A549 (cell line): ENCODE data around the gene USP51. TPM values are rescaled to one million over a fixed set of nuclear protein-coding genes. Genes with fewer than 3 reads are reported as not detected.
"Not testable (repeated sequence)": the region's sequence is repeated elsewhere in the genome, so short reads cannot be mapped to it uniquely, and the experiment has no call there.

ENCODE experiments used
- ATAC-seq, 2 experiments: fragments of 200-7000 bp in 1 of 2; fragments of >200 bp in 1 of 2; cut with Nextera tagmentation in 1 of 2; cut with Tn5 transposase in 1 of 2; 3 replicates each; pipeline versions ENCODE4 v1.8.0 to v1.9.1; 2018 to 2020; ENCODE audit warnings: mild to moderate bottlenecking in 1 of 2, moderate library complexity in 1 of 2
- CTCF ChIA-PET: fragments of 300-600 bp; sonication (Branson Sonifier 250); formaldehyde crosslinking; extraction: SDS; loops from one replicate; lab custom pipeline; 2021; ENCODE audit warnings: antibody characterized with exemption, inconsistent platforms; lab: Yijun Ruan, JAX
- POLR2A ChIA-PET: fragments of 350-600 bp; formaldehyde crosslinking; extraction: SDS; loops from one replicate; lab custom pipeline; 2021; ENCODE audit warnings: antibody characterized with exemption, inconsistent platforms; lab: Yijun Ruan, JAX
- DNase-seq, 2 experiments: peaks; one replicate each; pipeline versions ENCODE4 v3.0.0 to v3.0.0-alpha.2; 2011 to 2016; ENCODE audit warnings: low read depth in 1 of 2, low spot score in 1 of 2
- FAIRE-seq: peaks from 2 replicates; lab custom pipeline; 2011; peaks lifted over from hg19 to GRCh38; lab: Jason Lieb, UNC
- H3K27ac ChIP-seq, 2 experiments: fragments of >200 bp; sonication (Bioruptor Twin); formaldehyde crosslinking; 3 replicates each; pipeline ENCODE4 v1.5.1; 2016 to 2017
- H3K4me1 ChIP-seq: fragments of >200 bp; sonication (Bioruptor Twin); formaldehyde crosslinking; 3 replicates; pipeline ENCODE4 v1.6.1; 2016
- H3K4me2 ChIP-seq: fragments of >200 bp; sonication (Bioruptor Twin); formaldehyde crosslinking; 3 replicates; pipeline ENCODE4 v1.6.1; 2016
- H3K4me3 ChIP-seq: fragments of >200 bp; sonication (Bioruptor Twin); formaldehyde crosslinking; 3 replicates; pipeline ENCODE4 v1.5.1; 2016
- H3K9me3 ChIP-seq: fragments of >200 bp; sonication (Bioruptor Twin); formaldehyde crosslinking; 3 replicates; pipeline ENCODE4 v1.6.1; 2016
- JUNB ChIP-seq: fragments of >200 bp; sonication (Bioruptor Twin); formaldehyde crosslinking; IDR thresholded peaks from 2 replicates; pipeline ENCODE4 v1.6.1; 2016
- MAFK ChIP-seq: fragments of 450-650 bp; IDR thresholded peaks from 2 replicates; pipeline ENCODE4 v1.6.1; 2014; ENCODE audit not compliant: partially characterized antibody
- NFE2L2 ChIP-seq: fragments of 150-350 bp; conservative IDR thresholded peaks from 2 replicates; pipeline ENCODE4 v1.6.1; 2014; ENCODE audit warnings: low read length
- RCOR1 ChIP-seq: fragments of 150-350 bp; IDR thresholded peaks from 2 replicates; pipeline ENCODE4 v1.6.1; 2014; ENCODE audit warnings: antibody characterized with exemption, low read length, low read depth
- RNF2 ChIP-seq: fragments of 200-600 bp; sonication (generic); IDR thresholded peaks from 2 replicates; pipeline ENCODE4 v1.6.1; 2016; ENCODE audit warnings: low read depth, mild to moderate bottlenecking, antibody characterized with exemption, moderate library complexity, borderline replicate concordance
- WGBS: methylation state at CpG from one replicate; pipeline ENCODE4 v1.1.6; 2017; ENCODE audit errors: missing lambda C conversion rate; 5-methylcytosine and 5-hydroxymethylcytosine counted together
- polyA plus RNA-seq, 4 experiments: library from polyadenylated mRNA; depleted of rRNA in 3 of 4; stranded (reverse); fragments of >200 nt; fragmentation: RNase III in 1 of 4; extraction: RNeasy Plus Mini Kit Qiagen cat#74134 plus additional on column Dnase treatment in 1 of 4; gene quantifications; 2 replicates in 3 of 4; 3 replicates in 1 of 4; pipeline ENCODE4 v1.2.3, GENCODE V29; 2011 to 2017
- TF ChIP-seq, protein P1 (sequence below): IDR thresholded peaks from 2 replicates; pipeline ENCODE4 v1.6.1; 2012; ENCODE audit warnings: low read depth, borderline replicate concordance

The USP51 gene
- polyA plus RNA-seq, 2 of the 4 experiments (the other 2 are of a cell fraction): 0.68 to 0.72 TPM

DNA sequence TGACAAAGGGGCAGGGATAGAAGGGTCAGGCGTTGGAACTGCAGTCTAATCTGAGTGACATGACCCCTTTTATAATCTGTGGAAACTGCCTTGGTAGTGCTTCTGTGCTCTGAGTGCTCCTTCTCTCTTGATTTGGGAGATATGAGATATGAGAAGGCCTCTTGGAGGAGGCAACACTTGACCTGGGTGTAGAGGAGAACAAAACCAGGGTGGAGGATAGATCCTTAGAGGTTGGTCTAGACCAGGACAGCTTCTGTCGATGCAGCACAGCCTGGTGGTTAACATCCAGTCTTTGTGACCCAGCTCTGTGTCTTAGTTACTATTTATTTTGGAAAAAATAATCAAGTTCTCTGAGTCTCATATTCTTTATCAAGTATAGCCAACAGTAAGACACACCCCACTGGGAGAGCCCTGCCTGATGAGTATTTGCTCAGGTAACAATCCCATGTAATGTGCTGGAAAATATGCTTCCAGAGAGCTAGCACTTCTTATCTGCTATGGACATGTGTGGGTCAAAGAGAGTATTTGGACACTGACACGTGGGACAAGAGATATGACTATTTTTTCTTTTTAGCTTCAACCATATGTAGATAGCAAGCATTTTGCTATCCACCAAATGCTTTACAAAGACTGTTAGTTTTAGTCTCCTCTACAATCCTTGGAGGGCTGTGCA is 9.1 kb downstream of the USP51 start:
- H3K27ac ChIP-seq: no peak overlapping the region
- FAIRE-seq: no peak
- no peaks in the 10 kb centered on the region for H3K4me1 ChIP-seq
- TF ChIP-seq RNF2 (no peak), JUNB (no peak), RCOR1 (no peak), NFE2L2 (no peak), MAFK (no peak)
- TF ChIP-seq, protein P1, sequence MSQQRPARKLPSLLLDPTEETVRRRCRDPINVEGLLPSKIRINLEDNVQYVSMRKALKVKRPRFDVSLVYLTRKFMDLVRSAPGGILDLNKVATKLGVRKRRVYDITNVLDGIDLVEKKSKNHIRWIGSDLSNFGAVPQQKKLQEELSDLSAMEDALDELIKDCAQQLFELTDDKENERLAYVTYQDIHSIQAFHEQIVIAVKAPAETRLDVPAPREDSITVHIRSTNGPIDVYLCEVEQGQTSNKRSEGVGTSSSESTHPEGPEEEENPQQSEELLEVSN: no peak
- TF ChIP-seq, all 56 proteins: peak for 0
- H3K4me2 ChIP-seq: no peak overlapping the region
- no peak overlapping the region for H3K4me3 ChIP-seq
- ChIA-PET CTCF (no interaction called here), POLR2A (no interaction called here)
- WGBS: 15% methylated on average over 3 of the region's 3 CpGs
- no peak for DNase-seq
- H3K9me3 ChIP-seq: no peaks in the 10 kb centered on the region
- no peak for ATAC-seq

DNA sequence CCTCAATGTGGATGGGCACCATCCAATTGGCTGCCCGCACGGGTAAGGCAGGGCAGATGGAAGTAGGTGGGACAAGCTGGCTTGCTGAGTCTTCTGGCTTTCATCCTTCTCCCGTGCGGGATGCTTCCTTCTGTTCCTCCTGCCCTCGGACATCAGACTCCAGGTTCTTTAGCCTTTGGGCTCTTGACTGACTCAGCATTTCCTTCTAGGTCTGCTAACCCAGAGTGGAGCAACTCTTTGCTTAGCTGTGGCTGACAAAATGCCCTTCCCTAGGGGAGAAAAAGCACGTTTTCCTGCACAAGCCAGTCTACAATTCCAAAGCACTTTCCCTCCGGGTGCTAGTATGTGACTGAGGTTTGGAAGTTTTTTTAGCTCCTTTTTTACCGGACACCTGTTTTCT is 9.7 kb downstream of the USP51 start:
- H3K9me3 ChIP-seq, H3K4me2 ChIP-seq, DNase-seq, POLR2A ChIA-PET, FAIRE-seq, CTCF ChIA-PET, H3K4me3 ChIP-seq, ATAC-seq, H3K27ac ChIP-seq, H3K4me1 ChIP-seq: not testable (repeated sequence)
- WGBS: 62% methylated on average over 6 of the region's 8 CpGs

DNA sequence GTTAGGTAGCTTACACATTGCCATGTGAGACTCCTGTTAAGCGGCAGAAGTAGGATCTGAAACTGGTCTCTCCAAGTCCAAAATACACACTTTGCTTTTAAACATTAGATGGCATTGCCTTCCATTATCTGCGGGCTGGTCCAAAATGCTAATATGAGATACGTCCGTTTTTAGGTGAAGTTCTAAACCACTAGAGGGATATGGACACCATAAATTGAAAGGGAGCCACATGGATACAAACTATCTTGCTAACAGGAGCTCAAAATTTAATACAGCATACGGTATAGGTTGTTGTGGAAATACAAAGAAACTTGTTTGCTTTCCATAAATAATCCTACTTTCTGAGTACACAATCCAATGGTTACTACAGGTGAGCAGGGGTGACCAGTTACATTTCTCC is 23.9 kb downstream of the USP51 start:
- no CpG with 5 or more reads among the region's 5 CpGs for WGBS
- CTCF ChIA-PET, H3K4me1 ChIP-seq, H3K4me3 ChIP-seq, POLR2A ChIA-PET, H3K27ac ChIP-seq, H3K9me3 ChIP-seq, DNase-seq, H3K4me2 ChIP-seq: not testable (repeated sequence)
- FAIRE-seq (peak; percentile 99), ATAC-seq (peak in 1 of 2 experiments; percentile 47; a peak in 1 of 6 replicates)

DNA sequence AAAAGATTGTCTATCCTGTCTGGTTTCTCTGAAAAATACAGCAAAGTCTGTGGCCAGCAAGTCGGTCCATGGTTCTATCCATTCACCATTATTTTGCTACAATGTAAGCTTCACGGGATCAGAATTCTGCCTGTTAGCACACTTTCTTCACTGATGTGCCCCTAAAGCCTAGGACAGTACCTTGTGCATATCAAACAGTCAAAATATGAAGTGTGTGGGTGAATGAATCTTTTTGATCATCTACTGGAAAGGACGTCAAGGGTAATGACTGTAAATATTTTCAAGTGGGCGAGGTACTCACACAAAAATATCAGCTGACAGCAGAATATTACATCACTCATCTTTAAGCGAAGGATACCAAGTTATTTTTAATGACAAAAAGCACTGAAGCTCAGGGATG is 24.5 kb downstream of the USP51 start:
- FAIRE-seq: peak; percentile 79
- WGBS: no CpG with 5 or more reads among the region's 5 CpGs
- ATAC-seq, H3K4me3 ChIP-seq, H3K4me2 ChIP-seq, CTCF ChIA-PET, POLR2A ChIA-PET, H3K27ac ChIP-seq, H3K4me1 ChIP-seq, H3K9me3 ChIP-seq, DNase-seq: not testable (repeated sequence)

DNA sequence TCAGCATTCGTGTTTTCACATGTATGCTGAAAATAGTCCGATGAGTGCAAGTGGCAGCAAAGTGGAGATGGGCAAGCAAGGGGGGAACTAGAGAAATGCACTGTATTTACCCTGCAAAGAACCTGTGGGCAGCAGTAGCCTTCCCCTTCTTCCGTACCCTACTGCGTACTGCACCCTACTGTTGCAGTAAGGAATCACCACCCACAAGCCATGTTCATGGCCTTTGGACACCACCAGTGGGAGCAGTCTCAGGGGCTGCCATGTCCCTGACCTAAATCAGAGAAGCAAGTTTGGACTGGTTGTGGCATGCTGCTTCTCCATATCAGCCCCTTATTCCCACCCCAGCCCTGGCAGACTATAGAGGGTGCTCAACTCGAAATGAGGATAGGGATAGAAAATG is 25.6 kb downstream of the USP51 start:
- CTCF ChIA-PET, DNase-seq, H3K9me3 ChIP-seq, H3K4me2 ChIP-seq, H3K4me3 ChIP-seq, FAIRE-seq, H3K4me1 ChIP-seq, H3K27ac ChIP-seq, POLR2A ChIA-PET: not testable (repeated sequence)
- ATAC-seq: peak in 1 of 2 experiments; percentile 53; a peak in 2 of 6 replicates
- no CpG with 5 or more reads among the region's 5 CpGs for WGBS

DNA sequence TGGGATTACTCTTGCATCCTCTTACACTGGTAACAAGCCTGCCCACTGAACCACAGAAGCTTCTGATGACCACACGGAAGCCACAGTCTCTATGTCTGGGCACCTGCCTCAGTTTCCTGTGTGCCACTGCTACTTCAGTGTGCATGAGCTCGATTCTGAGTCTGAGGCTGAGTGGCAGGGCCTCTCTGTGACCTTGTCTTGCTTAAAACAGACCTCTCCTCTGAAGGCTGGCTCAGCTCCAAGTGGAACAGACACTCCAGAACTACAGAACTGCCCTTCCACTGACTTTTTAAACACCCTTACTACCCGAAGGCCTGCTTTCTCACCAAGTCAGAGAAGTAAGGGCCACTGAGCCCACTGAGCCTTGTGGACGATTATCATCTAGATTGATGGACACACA is 29.7 kb downstream of the USP51 start:
- H3K4me1 ChIP-seq, CTCF ChIA-PET, H3K4me3 ChIP-seq, DNase-seq, H3K27ac ChIP-seq, H3K9me3 ChIP-seq, POLR2A ChIA-PET, ATAC-seq, H3K4me2 ChIP-seq, FAIRE-seq: not testable (repeated sequence)
- no CpG with 5 or more reads among the region's 4 CpGs for WGBS

DNA sequence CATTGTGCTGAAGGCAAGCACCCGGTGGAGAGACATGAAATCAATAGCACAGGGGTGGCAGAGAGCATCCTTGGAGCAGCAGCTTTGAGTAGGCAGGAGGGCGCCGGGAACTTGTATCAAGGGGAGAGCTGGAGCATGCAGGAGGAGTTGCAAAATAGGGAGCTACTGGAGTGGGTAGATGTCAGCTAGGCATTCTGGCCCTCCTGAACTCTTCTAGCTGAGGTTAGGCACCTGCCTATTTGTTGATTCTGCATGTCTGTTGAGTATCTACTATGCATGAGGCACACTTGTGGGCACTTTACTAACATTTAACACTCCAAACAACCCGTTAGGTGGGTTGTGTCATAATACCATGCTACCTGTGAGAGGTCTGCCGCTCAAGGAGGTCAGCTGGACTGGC is 30.2 kb downstream of the USP51 start:
- FAIRE-seq, H3K4me1 ChIP-seq, POLR2A ChIA-PET, H3K9me3 ChIP-seq, H3K4me2 ChIP-seq, H3K4me3 ChIP-seq, H3K27ac ChIP-seq, CTCF ChIA-PET, ATAC-seq, DNase-seq: not testable (repeated sequence)
- no CpG with 5 or more reads among the region's 5 CpGs for WGBS

DNA sequence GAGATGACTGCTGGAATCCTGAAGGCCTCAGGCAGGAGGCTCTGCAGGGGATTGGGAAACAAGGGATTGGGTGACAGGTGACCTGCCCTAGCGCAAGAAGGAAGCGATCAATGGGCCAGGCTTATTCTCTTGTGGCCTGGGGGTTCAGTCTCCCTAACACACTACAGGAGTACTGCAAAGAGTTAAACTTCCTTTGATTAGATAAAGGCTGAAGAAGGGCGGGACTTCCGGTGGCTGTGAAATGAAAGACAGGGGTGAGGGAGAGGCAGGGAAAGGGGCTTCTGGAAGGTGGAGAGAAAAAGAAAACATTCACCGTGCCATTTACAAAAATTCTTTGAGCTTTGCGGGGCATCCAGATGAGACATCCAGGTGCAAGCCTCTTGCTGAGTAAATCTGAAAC is 33.9 kb downstream of the USP51 start:
- H3K9me3 ChIP-seq, POLR2A ChIA-PET, H3K4me3 ChIP-seq, DNase-seq, ATAC-seq, H3K27ac ChIP-seq, CTCF ChIA-PET, H3K4me2 ChIP-seq, FAIRE-seq, H3K4me1 ChIP-seq: not testable (repeated sequence)
- no CpG with 5 or more reads among the region's 6 CpGs for WGBS
